ENCODE data around the gene ARPP21.
"Not testable (repeated sequence)": the region's sequence is repeated elsewhere in the genome, so short reads cannot be mapped to it uniquely, and the experiment has no call there.

ARPP21 gene

GRCh38 chr3:35639254-35640186 is at the start of gene ARPP21:
TSS of gene ARPP21 (plus strand) at chr3:35639525. CDS start at chr3:35681752, 42,227 bp downstream.
- no peak for DNase-seq

- no peak for DNase-seq
Measured at GRCh38 chr3:35592589-35593295, 46.6 kb upstream of the ARPP21 start.

GRCh38 chr3:35594739-35595138 is 44.6 kb upstream of the ARPP21 start:
- DNase-seq: no peak

GRCh38 chr3:35596335-35596995 is 42.9 kb upstream of the ARPP21 start:
- DNase-seq: no peak

- no peak for DNase-seq
Measured at GRCh38 chr3:35597490-35597889, 41.8 kb upstream of the ARPP21 start.

- no peak for DNase-seq
Measured at GRCh38 chr3:35598804-35599203, 40.5 kb upstream of the ARPP21 start.

- no peak for DNase-seq
Measured at GRCh38 chr3:35601959-35602358, 37.4 kb upstream of the ARPP21 start.

GRCh38 chr3:35602395-35602936 is 36.9 kb upstream of the ARPP21 start:
- DNase-seq: no peak

- no peak for DNase-seq
Measured at GRCh38 chr3:35616346-35616745, 23.0 kb upstream of the ARPP21 start.

GRCh38 chr3:35617370-35617769 is 22.0 kb upstream of the ARPP21 start:
- no peak for DNase-seq

GRCh38 chr3:35620238-35620637 is 19.1 kb upstream of the ARPP21 start:
- DNase-seq: not testable (repeated sequence)

GRCh38 chr3:35624698-35625097 is 14.6 kb upstream of the ARPP21 start:
- no peak for DNase-seq

- DNase-seq: no peak
Measured at GRCh38 chr3:35633332-35634124, 5.8 kb upstream of the ARPP21 start.

GRCh38 chr3:35635407-35635806 is 3.9 kb upstream of the ARPP21 start:
- no peak for DNase-seq

- DNase-seq: no peak
Measured at GRCh38 chr3:35635926-35636683, 3.2 kb upstream of the ARPP21 start.

- DNase-seq: no peak
Measured at GRCh38 chr3:35638251-35638979, 910 bp upstream of the ARPP21 start.

GRCh38 chr3:35638980-35639253 is 408 bp upstream of the ARPP21 start:
- DNase-seq: no peak

- no peak for DNase-seq
Measured at GRCh38 chr3:35640190-35641165, 1.2 kb downstream of the ARPP21 start.

GRCh38 chr3:35641331-35641730 is 2.0 kb downstream of the ARPP21 start:
- no peak for DNase-seq

Data from CD4-positive, alpha-beta T cell treated with Interleukin-12 subunit alpha and Interleukin-12 subunit beta, for 1 hour (primary cell).